NCI-H128 (cell line): ENCODE results near the gene MORF4L2.

Experiments
- DNase-seq: peaks from one replicate; lab custom pipeline; 2025; ENCODE audit not compliant: unreplicated experiment; lab: John Stamatoyannopoulos, UW

MORF4L2 gene

GRCh38 chrX:103686199-103687072 is at the start of gene MORF4L2:
Gene MORF4L2 (minus strand): TSS chrX:103686699. CDS start chrX:103677027, 9,672 bp downstream.
- peak; percentile 89 for DNase-seq

GRCh38 chrX:103734125-103734760 is 47.7 kb upstream of the MORF4L2 start:
- DNase-seq, result no peak

- no peak for DNase-seq
Measured at GRCh38 chrX:103733017-103733416, 46.5 kb upstream of the MORF4L2 start.

GRCh38 chrX:103730796-103731493 is 44.4 kb upstream of the MORF4L2 start:
- DNase-seq, result no peak

GRCh38 chrX:103730147-103730795 is 43.8 kb upstream of the MORF4L2 start:
- DNase-seq, result no peak

GRCh38 chrX:103729015-103729414 is 42.5 kb upstream of the MORF4L2 start:
- DNase-seq, result no peak

GRCh38 chrX:103727115-103727514 is 40.6 kb upstream of the MORF4L2 start:
- no peak for DNase-seq

GRCh38 chrX:103726477-103726876 is 40.0 kb upstream of the MORF4L2 start:
- no peak for DNase-seq

GRCh38 chrX:103722505-103722904 is 36.0 kb upstream of the MORF4L2 start:
- DNase-seq, result no peak

- no peak for DNase-seq
Measured at GRCh38 chrX:103718120-103718519, 31.6 kb upstream of the MORF4L2 start.

- no peak for DNase-seq
Measured at GRCh38 chrX:103716962-103717361, 30.5 kb upstream of the MORF4L2 start.

- DNase-seq, result no peak
Measured at GRCh38 chrX:103710609-103711008, 24.1 kb upstream of the MORF4L2 start, which contains the start of gene TMEM31. Gene TMEM31 (plus strand): TSS chrX:103710909. CDS start chrX:103712259, 1,350 bp downstream.

GRCh38 chrX:103704863-103705262 is 18.4 kb upstream of the MORF4L2 start:
- DNase-seq, result no peak

GRCh38 chrX:103699243-103699642 is 12.7 kb upstream of the MORF4L2 start:
- no peak for DNase-seq

GRCh38 chrX:103697687-103698086 is 11.2 kb upstream of the MORF4L2 start:
- no peak for DNase-seq

GRCh38 chrX:103691059-103691458 is 4.6 kb upstream of the MORF4L2 start:
- DNase-seq, result no peak

- peak; percentile 27 for DNase-seq
Measured at GRCh38 chrX:103688946-103689345, 2.4 kb upstream of the MORF4L2 start.

- peak; percentile 22 for DNase-seq
Measured at GRCh38 chrX:103687696-103688201, 1.2 kb upstream of the MORF4L2 start.

- DNase-seq, result peak; percentile 89
Measured at GRCh38 chrX:103687073-103687695, 685 bp upstream of the MORF4L2 start.

GRCh38 chrX:103685396-103685795 is 1.1 kb downstream of the MORF4L2 start:
- no peak for DNase-seq
